ENCODE measurements around the gene RNF166. TPM values are rescaled to one million over a fixed set of nuclear protein-coding genes. Genes with fewer than 3 reads are reported as not detected.
A peak's percentile ranks its signal among the peaks of the same experiment; 100 is the strongest.

The RNF166 gene
- total and polyA plus RNA-seq, 2 of the 13 experiments (the other 11 are each of a cell fraction or from before 2014, with no cell fraction given): 21.4 to 23.0 TPM

GRCh38 chr16:88686439-88687253, 19.6 kb downstream of the RNF166 start, which contains the start of gene SNAI3 (continued):
- TF ChIP-seq ZHX2 (IDR thresholded peaks at IDR 0.05; ENCODE audit: low read depth) (no peak), ZHX2 (CRISPR knock-in tag; IDR thresholded peaks at IDR 0.05; ENCODE audit: borderline replicate concordance) (0 out of 2 replicates have a peak, but pooled peaks have one; percentile 72), NFYC (CRISPR knock-in tag; IDR thresholded peaks at IDR 0.05) (peak; percentile 70), IKZF4 (CRISPR knock-in tag; IDR thresholded peaks at IDR 0.05; ENCODE audit: borderline replicate concordance, low read depth, not compliant biosample characterization) (peak; percentile 50), CHD2 (IDR thresholded peaks at IDR 0.05; ENCODE audit: low read depth, low read length) (no peak), ZFX (CRISPR knock-in tag; IDR thresholded peaks at IDR 0.05; ENCODE audit: low read depth) (peak; percentile 66; the same call in 1 of the 2 replicates), MBNL3 (CRISPR knock-in tag; conservative IDR thresholded peaks at IDR 0.05) (no peak), DMAP1 (CRISPR knock-in tag; IDR thresholded peaks at IDR 0.05) (0 out of 2 replicates have a peak, but pooled peaks have one; percentile 29), ZNF121 (CRISPR knock-in tag; IDR thresholded peaks at IDR 0.05) (0 out of 2 replicates have a peak, but pooled peaks have one; percentile 31), HOXA5 (CRISPR knock-in tag; IDR thresholded peaks at IDR 0.05) (0 out of 2 replicates have a peak, but pooled peaks have one; percentile 45), ZBTB14 (CRISPR knock-in tag; IDR thresholded peaks at IDR 0.05) (peak; percentile 82), GFI1 (CRISPR knock-in tag; IDR thresholded peaks at IDR 0.05; ENCODE audit: borderline replicate concordance) (peak; percentile 26; the same call in 1 of the 2 replicates), TEAD3 (CRISPR knock-in tag; optimal IDR thresholded peaks at IDR 0.05; ENCODE audit: borderline replicate concordance) (peak; percentile 42), SP4 (CRISPR knock-in tag; IDR thresholded peaks at IDR 0.05) (peak; percentile 92), UBTF (CRISPR knock-in tag; IDR thresholded peaks at IDR 0.05) (peak; percentile 41; the same call in 1 of the 2 replicates)
- TF ChIP-seq, protein P1, sequence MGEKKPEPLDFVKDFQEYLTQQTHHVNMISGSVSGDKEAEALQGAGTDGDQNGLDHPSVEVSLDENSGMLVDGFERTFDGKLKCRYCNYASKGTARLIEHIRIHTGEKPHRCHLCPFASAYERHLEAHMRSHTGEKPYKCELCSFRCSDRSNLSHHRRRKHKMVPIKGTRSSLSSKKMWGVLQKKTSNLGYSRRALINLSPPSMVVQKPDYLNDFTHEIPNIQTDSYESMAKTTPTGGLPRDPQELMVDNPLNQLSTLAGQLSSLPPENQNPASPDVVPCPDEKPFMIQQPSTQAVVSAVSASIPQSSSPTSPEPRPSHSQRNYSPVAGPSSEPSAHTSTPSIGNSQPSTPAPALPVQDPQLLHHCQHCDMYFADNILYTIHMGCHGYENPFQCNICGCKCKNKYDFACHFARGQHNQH (CRISPR knock-in tag; IDR thresholded peaks at IDR 0.05): no peak
- TF ChIP-seq, protein P2, sequence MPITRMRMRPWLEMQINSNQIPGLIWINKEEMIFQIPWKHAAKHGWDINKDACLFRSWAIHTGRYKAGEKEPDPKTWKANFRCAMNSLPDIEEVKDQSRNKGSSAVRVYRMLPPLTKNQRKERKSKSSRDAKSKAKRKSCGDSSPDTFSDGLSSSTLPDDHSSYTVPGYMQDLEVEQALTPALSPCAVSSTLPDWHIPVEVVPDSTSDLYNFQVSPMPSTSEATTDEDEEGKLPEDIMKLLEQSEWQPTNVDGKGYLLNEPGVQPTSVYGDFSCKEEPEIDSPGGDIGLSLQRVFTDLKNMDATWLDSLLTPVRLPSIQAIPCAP (CRISPR knock-in tag; IDR thresholded peaks at IDR 0.05; ENCODE audit: low read depth): 0 out of 2 replicates have a peak, but pooled peaks have one; percentile 33
